Right lobe of liver (tissue), 4 donors: ENCODE results near the gene CFAP161.

ENCODE experiments used
- POLR2A ChIP-seq: fragments of 450-650 bp; IDR thresholded peaks from one replicate; pipeline ENCODE4 v1.6.1; 2017; ENCODE audit warnings: antibody characterized with exemption, mild to moderate bottlenecking
- TF ChIP-seq, protein P1 (sequence below), 4 donors: fragments of 200-600 bp in 3 of 4; fragments of 450-650 bp in 1 of 4; IDR thresholded peaks; one replicate each; pipeline versions ENCODE4 v1.5.1 to v1.8.0; 2016 to 2022; ENCODE audit warnings: antibody characterized with exemption in 4 of 4, mild to moderate bottlenecking in 2 of 4
- donor health status: DM: no; HTN: no; CAD: no.
- donor health status: DM: no; HTN: no; CAD: no.
- donor health status: DM: no; HTN: yes; CAD: no.

GRCh38 chr15:81088470-81089013, 45.5 kb upstream of the CFAP161 start:
- TF ChIP-seq, protein P1, sequence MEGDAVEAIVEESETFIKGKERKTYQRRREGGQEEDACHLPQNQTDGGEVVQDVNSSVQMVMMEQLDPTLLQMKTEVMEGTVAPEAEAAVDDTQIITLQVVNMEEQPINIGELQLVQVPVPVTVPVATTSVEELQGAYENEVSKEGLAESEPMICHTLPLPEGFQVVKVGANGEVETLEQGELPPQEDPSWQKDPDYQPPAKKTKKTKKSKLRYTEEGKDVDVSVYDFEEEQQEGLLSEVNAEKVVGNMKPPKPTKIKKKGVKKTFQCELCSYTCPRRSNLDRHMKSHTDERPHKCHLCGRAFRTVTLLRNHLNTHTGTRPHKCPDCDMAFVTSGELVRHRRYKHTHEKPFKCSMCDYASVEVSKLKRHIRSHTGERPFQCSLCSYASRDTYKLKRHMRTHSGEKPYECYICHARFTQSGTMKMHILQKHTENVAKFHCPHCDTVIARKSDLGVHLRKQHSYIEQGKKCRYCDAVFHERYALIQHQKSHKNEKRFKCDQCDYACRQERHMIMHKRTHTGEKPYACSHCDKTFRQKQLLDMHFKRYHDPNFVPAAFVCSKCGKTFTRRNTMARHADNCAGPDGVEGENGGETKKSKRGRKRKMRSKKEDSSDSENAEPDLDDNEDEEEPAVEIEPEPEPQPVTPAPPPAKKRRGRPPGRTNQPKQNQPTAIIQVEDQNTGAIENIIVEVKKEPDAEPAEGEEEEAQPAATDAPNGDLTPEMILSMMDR (IDR thresholded peaks at IDR 0.05) = no peak
- TF ChIP-seq POLR2A = no peak
